ENCODE measurements around the gene PDLIM5. TPM values are rescaled to one million over a fixed set of nuclear protein-coding genes. Genes with fewer than 3 reads are reported as not detected.

PDLIM5 gene
- total and polyA plus RNA-seq, 2 of the 8 experiments (the other 6 are each of a cell fraction or from before 2014, with no cell fraction given): 37.3 to 62.1 TPM

DNA sequence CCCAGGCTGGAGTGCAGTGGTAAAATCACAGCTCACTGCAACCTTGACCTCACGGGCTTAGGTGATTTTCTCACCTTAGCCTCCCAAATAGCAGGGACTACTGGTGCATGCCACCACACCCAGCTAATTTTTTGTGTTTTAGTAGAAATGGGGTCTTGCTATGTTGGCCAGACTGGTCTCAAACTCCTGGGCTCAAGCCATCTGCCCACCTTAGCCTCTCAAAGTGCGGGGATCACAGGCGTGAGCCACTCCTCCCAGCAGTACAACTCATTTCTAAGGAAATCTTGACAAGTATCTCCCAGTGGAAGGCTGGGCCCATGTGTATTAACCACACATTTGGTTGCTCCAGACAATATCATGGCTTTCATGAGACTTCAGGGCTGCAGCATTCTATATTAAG is 20.4 kb upstream of the PDLIM5 start (continued):
- TF ChIP-seq, protein P1, sequence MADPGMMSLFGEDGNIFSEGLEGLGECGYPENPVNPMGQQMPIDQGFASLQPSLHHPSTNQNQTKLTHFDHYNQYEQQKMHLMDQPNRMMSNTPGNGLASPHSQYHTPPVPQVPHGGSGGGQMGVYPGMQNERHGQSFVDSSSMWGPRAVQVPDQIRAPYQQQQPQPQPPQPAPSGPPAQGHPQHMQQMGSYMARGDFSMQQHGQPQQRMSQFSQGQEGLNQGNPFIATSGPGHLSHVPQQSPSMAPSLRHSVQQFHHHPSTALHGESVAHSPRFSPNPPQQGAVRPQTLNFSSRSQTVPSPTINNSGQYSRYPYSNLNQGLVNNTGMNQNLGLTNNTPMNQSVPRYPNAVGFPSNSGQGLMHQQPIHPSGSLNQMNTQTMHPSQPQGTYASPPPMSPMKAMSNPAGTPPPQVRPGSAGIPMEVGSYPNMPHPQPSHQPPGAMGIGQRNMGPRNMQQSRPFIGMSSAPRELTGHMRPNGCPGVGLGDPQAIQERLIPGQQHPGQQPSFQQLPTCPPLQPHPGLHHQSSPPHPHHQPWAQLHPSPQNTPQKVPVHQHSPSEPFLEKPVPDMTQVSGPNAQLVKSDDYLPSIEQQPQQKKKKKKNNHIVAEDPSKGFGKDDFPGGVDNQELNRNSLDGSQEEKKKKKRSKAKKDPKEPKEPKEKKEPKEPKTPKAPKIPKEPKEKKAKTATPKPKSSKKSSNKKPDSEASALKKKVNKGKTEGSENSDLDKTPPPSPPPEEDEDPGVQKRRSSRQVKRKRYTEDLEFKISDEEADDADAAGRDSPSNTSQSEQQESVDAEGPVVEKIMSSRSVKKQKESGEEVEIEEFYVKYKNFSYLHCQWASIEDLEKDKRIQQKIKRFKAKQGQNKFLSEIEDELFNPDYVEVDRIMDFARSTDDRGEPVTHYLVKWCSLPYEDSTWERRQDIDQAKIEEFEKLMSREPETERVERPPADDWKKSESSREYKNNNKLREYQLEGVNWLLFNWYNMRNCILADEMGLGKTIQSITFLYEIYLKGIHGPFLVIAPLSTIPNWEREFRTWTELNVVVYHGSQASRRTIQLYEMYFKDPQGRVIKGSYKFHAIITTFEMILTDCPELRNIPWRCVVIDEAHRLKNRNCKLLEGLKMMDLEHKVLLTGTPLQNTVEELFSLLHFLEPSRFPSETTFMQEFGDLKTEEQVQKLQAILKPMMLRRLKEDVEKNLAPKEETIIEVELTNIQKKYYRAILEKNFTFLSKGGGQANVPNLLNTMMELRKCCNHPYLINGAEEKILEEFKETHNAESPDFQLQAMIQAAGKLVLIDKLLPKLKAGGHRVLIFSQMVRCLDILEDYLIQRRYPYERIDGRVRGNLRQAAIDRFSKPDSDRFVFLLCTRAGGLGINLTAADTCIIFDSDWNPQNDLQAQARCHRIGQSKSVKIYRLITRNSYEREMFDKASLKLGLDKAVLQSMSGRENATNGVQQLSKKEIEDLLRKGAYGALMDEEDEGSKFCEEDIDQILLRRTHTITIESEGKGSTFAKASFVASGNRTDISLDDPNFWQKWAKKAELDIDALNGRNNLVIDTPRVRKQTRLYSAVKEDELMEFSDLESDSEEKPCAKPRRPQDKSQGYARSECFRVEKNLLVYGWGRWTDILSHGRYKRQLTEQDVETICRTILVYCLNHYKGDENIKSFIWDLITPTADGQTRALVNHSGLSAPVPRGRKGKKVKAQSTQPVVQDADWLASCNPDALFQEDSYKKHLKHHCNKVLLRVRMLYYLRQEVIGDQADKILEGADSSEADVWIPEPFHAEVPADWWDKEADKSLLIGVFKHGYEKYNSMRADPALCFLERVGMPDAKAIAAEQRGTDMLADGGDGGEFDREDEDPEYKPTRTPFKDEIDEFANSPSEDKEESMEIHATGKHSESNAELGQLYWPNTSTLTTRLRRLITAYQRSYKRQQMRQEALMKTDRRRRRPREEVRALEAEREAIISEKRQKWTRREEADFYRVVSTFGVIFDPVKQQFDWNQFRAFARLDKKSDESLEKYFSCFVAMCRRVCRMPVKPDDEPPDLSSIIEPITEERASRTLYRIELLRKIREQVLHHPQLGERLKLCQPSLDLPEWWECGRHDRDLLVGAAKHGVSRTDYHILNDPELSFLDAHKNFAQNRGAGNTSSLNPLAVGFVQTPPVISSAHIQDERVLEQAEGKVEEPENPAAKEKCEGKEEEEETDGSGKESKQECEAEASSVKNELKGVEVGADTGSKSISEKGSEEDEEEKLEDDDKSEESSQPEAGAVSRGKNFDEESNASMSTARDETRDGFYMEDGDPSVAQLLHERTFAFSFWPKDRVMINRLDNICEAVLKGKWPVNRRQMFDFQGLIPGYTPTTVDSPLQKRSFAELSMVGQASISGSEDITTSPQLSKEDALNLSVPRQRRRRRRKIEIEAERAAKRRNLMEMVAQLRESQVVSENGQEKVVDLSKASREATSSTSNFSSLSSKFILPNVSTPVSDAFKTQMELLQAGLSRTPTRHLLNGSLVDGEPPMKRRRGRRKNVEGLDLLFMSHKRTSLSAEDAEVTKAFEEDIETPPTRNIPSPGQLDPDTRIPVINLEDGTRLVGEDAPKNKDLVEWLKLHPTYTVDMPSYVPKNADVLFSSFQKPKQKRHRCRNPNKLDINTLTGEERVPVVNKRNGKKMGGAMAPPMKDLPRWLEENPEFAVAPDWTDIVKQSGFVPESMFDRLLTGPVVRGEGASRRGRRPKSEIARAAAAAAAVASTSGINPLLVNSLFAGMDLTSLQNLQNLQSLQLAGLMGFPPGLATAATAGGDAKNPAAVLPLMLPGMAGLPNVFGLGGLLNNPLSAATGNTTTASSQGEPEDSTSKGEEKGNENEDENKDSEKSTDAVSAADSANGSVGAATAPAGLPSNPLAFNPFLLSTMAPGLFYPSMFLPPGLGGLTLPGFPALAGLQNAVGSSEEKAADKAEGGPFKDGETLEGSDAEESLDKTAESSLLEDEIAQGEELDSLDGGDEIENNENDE (IDR thresholded peaks at IDR 0.05; ENCODE audit: insufficient replicate concordance, low read length): no peak
- no peak for TF ChIP-seq PHF8 (conservative IDR thresholded peaks at IDR 0.05; ENCODE audit: low read depth, low read length)
- TF ChIP-seq, protein P2, sequence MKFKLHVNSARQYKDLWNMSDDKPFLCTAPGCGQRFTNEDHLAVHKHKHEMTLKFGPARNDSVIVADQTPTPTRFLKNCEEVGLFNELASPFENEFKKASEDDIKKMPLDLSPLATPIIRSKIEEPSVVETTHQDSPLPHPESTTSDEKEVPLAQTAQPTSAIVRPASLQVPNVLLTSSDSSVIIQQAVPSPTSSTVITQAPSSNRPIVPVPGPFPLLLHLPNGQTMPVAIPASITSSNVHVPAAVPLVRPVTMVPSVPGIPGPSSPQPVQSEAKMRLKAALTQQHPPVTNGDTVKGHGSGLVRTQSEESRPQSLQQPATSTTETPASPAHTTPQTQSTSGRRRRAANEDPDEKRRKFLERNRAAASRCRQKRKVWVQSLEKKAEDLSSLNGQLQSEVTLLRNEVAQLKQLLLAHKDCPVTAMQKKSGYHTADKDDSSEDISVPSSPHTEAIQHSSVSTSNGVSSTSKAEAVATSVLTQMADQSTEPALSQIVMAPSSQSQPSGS (IDR thresholded peaks at IDR 0.05; ENCODE audit: low read length): no peak
- TF ChIP-seq RNF2 (IDR thresholded peaks at IDR 0.05; ENCODE audit: borderline replicate concordance, low read depth, low read length, missing control alignments, poor library complexity, severe bottlenecking): no peak
- no peak for TF ChIP-seq HDAC2 (IDR thresholded peaks at IDR 0.05; ENCODE audit: borderline replicate concordance in 1 of 2, low read depth in 2 of 2, low read length in 2 of 2)
- no peak for TF ChIP-seq RFX5 (IDR thresholded peaks at IDR 0.05; ENCODE audit: borderline replicate concordance, low read depth, low read length)
- TF ChIP-seq, protein P3, sequence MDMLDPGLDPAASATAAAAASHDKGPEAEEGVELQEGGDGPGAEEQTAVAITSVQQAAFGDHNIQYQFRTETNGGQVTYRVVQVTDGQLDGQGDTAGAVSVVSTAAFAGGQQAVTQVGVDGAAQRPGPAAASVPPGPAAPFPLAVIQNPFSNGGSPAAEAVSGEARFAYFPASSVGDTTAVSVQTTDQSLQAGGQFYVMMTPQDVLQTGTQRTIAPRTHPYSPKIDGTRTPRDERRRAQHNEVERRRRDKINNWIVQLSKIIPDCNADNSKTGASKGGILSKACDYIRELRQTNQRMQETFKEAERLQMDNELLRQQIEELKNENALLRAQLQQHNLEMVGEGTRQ (IDR thresholded peaks at IDR 0.05; ENCODE audit: low read length): no peak

Measured in H1 (cell line).